Measurements from ENCODE around the gene KIF1A. TPM values are rescaled to one million over a fixed set of nuclear protein-coding genes. Genes with fewer than 3 reads are reported as not detected.

KIF1A gene
- under 0.01 TPM in 1 of 2 replicates, not detected in the other for total RNA-seq

GRCh38 chr2:240819858-240820606, at the start of gene KIF1A:
KIF1A (minus strand) TSS chr2:240820219; CDS start chr2:240797752, 22,467 bp downstream.

GRCh38 chr2:240868286-240869108, 48.5 kb upstream of the KIF1A start, which contains the start of gene AGXT:
AGXT (plus strand) TSS chr2:240868824; CDS start chr2:240868866, 42 bp downstream.

GRCh38 chr2:240691631-240692420, 128.2 kb downstream of the KIF1A start, which contains the start of gene AQP12A:
AQP12A (plus strand) TSS chr2:240691866; CDS start chr2:240691914, 48 bp downstream.

GRCh38 chr2:240682431-240683224, 137.4 kb downstream of the KIF1A start, which contains the start of gene AQP12B:
AQP12B (minus strand) TSS chr2:240682885; CDS start chr2:240682837, 48 bp downstream.

Small RNA genes within 50 kb of the gene (small RNA-seq; reads per million reads assigned to genes)
- not detected for gene AC011298.3

Other genes starting within 250 kb of the KIF1A start
- gene CAPN10, start 233.5 kb downstream of the KIF1A start, total RNA-seq, result 16.9 and 17.5 TPM in 2 replicates
- gene GPR35, start 194.7 kb downstream of the KIF1A start, total RNA-seq, result 0.22 and 0.39 TPM in 2 replicates
- not detected in 2 replicates for gene AQP12B, start 137.3 kb downstream of the KIF1A start, total RNA-seq
- gene AQP12A, start 128.4 kb downstream of the KIF1A start, total RNA-seq, result not detected in 2 replicates
- gene AGXT, start 48.6 kb upstream of the KIF1A start, total RNA-seq, result not detected in 2 replicates
- gene MAB21L4, start 75.9 kb upstream of the KIF1A start, total RNA-seq, result not detected in 2 replicates
- not detected in 2 replicates for gene CROCC2, start 86.1 kb upstream of the KIF1A start, total RNA-seq
- 0.11 and 0.39 TPM in 2 replicates for gene SNED1, start 178.4 kb upstream of the KIF1A start, total RNA-seq

Measured in placental epithelial cell (primary cell).